Gastrocnemius medialis (tissue), 4 donors: ENCODE measurements around the gene VPS8.

ENCODE experiments used
- CTCF ChIP-seq, 5 experiments: fragments of 450-650 bp in 3 of 5; fragments of 200-600 bp in 2 of 5; sonication (generic) in 2 of 5; IDR thresholded peaks in 4 of 5; conservative IDR thresholded peaks in 1 of 5; 1 replicate in 4 of 5; 2 replicates in 1 of 5; pipeline ENCODE4 v1.5.1; 2016 to 2019; ENCODE audit warnings: antibody characterized with exemption in 5 of 5, mild to moderate bottlenecking in 3 of 5, moderate library complexity in 3 of 5
- POLR2A ChIP-seq, 2 donors: fragments of 450-650 bp; IDR thresholded peaks; one replicate each; pipeline ENCODE4 v1.6.1; 2017; ENCODE audit warnings: antibody characterized with exemption in 2 of 2, mild to moderate bottlenecking in 2 of 2, moderate library complexity in 2 of 2

GRCh38 chr3:184942735-184943134 lies 130.8 kb downstream of the VPS8 start:
- TF ChIP-seq CTCF (IDR thresholded peaks at IDR 0.05 in 4 of 5, conservative IDR thresholded peaks at IDR 0.05 in 1 of 5), result no peak
- TF ChIP-seq POLR2A (IDR thresholded peaks at IDR 0.05), result no peak
